NCI-H2107 (cell line): ENCODE results near the gene CIBAR2.
"Not testable (repeated sequence)": the region's sequence is repeated elsewhere in the genome, so short reads cannot be mapped to it uniquely, and the experiment has no call there.

Experiments
- DNase-seq: peaks from one replicate; lab custom pipeline; 2025; lab: John Stamatoyannopoulos, UW

CIBAR2 gene

DNA sequence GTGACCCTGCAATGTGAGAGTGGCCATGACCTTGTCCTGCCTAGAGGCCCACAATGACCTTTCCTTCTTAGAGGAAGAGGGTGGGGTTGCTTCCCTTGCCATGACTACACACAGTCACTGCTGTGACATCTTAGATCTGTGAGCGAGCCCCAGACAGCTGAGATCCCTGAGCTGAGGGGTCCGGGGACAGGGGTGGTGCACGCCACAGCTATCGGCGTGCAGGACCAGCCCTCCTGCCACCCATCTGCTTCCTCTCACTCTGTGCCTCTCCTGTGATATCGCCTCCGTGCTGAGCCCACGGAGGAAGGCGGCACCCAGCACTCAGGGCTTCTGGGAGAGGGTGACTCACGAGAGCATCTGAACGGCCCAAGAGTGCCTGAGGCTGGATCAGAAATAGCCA is 49.4 kb downstream of the CIBAR2 start:
- no peak for DNase-seq

DNA sequence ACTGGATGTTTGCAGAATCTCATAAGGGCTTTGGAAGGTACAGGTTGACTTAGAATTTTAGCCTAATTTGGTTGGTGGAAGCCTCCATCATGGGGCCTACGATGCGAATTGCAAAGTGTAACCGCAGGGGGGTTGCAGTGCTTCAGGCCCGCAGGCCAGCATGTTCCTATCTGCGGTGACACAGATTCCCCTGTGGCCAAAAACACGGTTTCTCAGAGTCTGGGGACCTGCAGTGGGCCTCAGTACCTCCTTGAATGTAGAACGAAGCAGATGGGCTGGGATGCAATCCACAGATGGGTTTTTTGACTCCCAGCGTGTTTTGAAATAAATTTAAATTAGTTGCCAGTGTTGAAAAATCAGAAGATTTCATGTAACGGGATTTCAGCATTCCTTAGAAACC is 49.9 kb downstream of the CIBAR2 start:
- DNase-seq = no peak

- no peak for DNase-seq
These were observed 50.7 kb downstream of the CIBAR2 start for GRCh38 chr16:85061566-85061965.

DNA sequence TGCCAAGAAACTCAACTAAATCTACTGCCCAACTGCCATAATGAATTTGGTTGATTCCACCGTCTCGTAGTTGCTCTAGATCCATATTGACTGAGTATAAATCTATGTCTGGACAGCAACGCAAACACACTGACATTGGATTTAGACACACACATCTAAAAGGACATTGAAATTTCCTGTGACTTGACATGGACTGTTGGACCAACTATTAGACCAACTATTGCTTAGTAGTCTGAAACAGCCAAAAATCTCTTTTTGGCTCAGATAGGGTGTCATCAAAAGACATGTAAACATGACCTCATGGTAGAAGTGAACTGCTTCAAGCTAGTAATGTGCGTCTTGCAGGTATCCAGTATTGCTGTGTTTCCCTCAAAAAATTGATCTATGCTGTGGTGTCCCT is 53.4 kb downstream of the CIBAR2 start:
- no peak for DNase-seq

GRCh38 chr16:85057948-85058347 is 54.3 kb downstream of the CIBAR2 start:
- DNase-seq = peak; percentile 60

- no peak for DNase-seq
These were observed 54.9 kb downstream of the CIBAR2 start for GRCh38 chr16:85057212-85057889.

DNA sequence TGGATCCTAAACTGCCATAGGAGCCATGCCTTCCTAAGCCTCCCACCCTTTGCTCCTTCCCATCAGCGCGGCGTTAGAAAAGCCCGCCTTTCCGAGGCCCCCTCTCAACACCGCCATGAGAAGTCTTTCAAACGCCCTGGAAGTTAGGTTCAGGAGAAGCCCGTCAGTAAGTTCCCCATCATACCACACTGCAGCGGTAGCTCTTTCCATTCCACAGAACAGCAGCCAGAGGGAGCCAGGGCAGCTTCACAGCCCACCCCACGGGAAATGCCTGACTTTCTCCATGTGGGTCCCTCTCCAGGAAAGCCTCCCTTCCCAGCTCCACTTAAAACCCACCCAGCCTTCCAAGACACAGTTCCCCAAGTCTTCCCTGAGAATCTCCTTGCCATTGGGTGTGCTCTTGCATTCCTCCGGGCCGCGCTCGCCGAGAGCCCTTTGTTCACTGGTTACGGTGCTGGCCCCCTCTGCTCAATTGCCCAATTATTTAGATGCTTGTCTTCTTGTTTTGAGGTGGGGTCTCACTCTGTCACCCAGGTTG is 56.0 kb downstream of the CIBAR2 start:
- DNase-seq = no peak

GRCh38 chr16:85055493-85056210 is 56.6 kb downstream of the CIBAR2 start:
- DNase-seq = no peak

- no peak for DNase-seq
These were observed 57.3 kb downstream of the CIBAR2 start for GRCh38 chr16:85054948-85055492.

DNA sequence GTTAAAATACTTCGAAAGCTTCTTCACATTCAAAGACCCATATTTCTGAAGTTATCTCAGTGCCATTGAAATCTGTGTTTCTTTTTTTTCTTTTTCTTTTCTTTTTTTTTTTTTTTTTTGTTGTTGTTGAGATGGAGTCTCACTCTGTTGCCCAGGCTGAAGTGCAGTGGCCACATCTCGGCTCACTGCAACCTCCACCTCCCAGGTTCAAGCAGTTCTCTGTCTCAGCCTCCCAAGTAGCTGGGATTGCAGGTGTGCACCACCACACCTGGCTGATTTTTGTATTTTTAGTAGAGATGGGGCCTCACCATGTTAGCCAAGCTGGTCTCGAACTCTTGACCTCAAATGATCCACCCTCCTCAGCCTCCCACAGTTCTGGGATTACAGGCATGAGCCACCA is 58.0 kb downstream of the CIBAR2 start:
- DNase-seq = not testable (repeated sequence)

GRCh38 chr16:85052536-85052935 is 59.7 kb downstream of the CIBAR2 start:
- DNase-seq = no peak

- DNase-seq = no peak
These were observed 60.6 kb downstream of the CIBAR2 start for GRCh38 chr16:85051683-85052082.

DNA sequence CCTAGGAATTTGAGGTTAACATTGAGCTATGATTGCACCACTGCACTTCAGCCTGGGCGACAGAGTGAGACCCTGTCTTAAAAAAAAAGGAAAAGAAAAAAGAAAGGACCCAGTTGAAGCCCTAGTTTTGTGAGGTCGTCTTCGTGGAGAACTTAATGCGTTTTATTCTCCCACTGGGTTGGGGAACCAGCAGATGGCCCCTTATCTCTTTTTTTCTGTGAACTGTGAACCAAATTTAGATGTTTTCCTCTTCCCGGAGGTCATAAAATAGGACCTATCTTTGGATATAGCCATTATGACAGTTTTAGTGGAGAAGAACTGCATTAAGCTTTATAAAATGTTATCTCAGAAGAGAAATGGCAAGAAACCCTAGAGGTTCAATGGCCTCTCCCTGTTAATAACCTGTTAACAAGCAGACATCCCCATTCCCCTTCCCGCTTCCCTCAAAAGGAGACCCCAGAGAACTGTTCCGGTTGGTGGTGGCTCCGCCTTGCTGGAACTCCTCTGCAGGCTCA is 61.1 kb downstream of the CIBAR2 start:
- DNase-seq = no peak

DNA sequence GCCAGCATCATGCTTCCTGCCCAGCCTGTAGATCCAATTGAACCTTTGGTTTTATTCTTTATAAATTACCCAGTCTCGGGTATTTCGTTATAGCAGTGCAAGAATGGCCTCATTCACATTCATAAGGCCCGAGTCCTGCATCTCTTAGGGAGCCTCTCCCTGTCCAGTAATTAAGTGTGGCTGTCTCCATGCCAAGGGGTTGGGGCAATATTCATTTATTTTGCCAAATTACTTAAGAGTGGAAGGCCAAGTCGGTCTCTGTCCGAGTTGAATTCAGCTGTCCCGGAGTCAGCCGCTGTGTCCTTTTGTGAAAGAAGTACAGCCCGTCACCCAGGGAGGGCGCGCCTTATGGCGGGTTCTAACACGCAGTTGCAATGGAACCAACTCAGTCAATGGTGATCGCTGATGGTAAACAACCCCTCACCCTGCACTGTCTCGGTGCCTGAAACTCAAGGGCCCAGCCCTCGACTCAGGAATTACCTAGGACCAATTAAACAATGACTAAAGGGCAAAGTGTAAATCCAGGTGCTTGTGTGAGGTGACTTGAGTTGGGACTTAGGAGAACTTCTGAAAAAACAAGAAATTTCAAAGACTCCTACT is 62.5 kb downstream of the CIBAR2 start:
- DNase-seq = no peak

DNA sequence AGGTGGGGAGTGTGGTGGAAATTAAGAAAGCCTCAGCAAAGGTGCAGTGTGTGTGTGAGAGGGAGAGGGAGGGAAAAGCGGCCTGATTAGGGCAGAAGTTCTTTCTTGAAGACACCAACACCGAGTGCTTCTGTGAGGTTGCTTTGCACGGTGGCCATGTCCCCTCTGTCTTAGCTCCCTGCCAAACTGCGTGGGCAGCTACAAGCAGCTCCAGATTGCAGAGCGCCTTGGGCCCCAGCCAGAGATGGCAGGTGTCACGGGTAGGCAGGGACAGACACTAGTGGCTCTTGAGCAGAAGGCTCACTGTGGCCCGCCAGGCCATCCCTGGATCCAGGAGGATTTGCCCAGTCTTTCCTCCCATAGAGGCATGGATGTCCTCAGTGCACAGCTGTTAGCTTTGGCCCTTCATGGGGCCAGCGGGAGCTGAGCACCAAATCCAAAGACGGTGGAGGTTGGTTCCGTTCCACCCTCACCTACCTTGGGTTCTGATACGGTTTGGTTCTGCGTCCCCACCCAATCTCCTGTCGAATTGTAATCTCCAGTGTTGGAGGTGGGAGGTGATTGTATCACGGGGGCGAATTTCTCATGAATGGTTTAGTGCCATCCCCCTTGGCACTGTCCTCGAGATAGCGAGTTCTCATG is 63.2 kb downstream of the CIBAR2 start:
- no peak for DNase-seq
